Cardiac septum (tissue), 1 donor: Measurements from ENCODE around the gene TBX2. TPM values are rescaled to one million over a fixed set of nuclear protein-coding genes. Genes with fewer than 3 reads are reported as not detected.
A peak's percentile ranks its signal among the peaks of the same experiment; 100 is the strongest.
"Not testable (repeated sequence)": the region's sequence is repeated elsewhere in the genome, so short reads cannot be mapped to it uniquely, and the experiment has no call there.

Source experiments
- DNase-seq: peaks from one replicate; pipeline ENCODE4 v3.0.0-alpha.2; 2020; ENCODE audit warnings: low spot score
- intact Hi-C: fragments of 100-400 bp; cut with DNase I; formaldehyde crosslinking; loops from one replicate; pipeline ENCODE4 v1.14.0; 2022
- long read RNA-seq: library from polyadenylated mRNA; unstranded; transcript quantifications from one replicate; pipeline ENCODE4 v2.0.0, GENCODE V29; 2021
- total RNA-seq: library from RNA; stranded (reverse); fragmentation: NEBNext Ultra II Directional; extraction: Animal tissue kit (Norgen Biotek cat#: 25700); gene quantifications from one replicate; pipeline ENCODE4 v1.2.1, GENCODE V29; 2021
- donor health status: DM: no; HTN: no; CAD: no.

The TBX2 gene
- total RNA-seq = 17.2 TPM
- long read RNA-seq, transcript TBX2-201 (7 exons, 3,339 nt) = major isoform, 15 of 28 reads
- long read RNA-seq, partial matches to known transcripts = 6 of 28 reads
- long read RNA-seq, other reads (novel, unspliced or antisense) = 7 of 28 reads

- intact Hi-C loops = loop anchor here (10.0 kb wide), 2 partner anchors 145 to 185 kb away; no protein-coding TSS in a partner anchor
- DNase-seq = no peak
Observed at GRCh38 chr17:61399131-61400065, at the start of gene TBX2. TSS of gene TBX2 (plus strand) at chr17:61399843. CDS start at chr17:61400177, 334 bp downstream.

GRCh38 chr17:61351745-61352407, 47.8 kb upstream of the TBX2 start:
- no peak for DNase-seq
- intact Hi-C loops = no loop called here

- intact Hi-C loops = no loop called here
- no peak for DNase-seq
Observed at GRCh38 chr17:61352408-61352770, 47.3 kb upstream of the TBX2 start.

- DNase-seq = no peak
- intact Hi-C loops = no loop called here
Observed at GRCh38 chr17:61352781-61353491, 46.7 kb upstream of the TBX2 start.

- intact Hi-C loops = no loop called here
- no peak for DNase-seq
Observed at GRCh38 chr17:61353615-61354014, 46.0 kb upstream of the TBX2 start.

- intact Hi-C loops = no loop called here
- DNase-seq = no peak
Observed at GRCh38 chr17:61354895-61355874, 44.5 kb upstream of the TBX2 start.

GRCh38 chr17:61357061-61357460, 42.6 kb upstream of the TBX2 start:
- DNase-seq, intact Hi-C loops: not testable (repeated sequence)

GRCh38 chr17:61359513-61359912, 40.1 kb upstream of the TBX2 start:
- intact Hi-C loops, DNase-seq: not testable (repeated sequence)

- intact Hi-C loops = no loop called here
Observed at GRCh38 chr17:61360318-61360943, 39.2 kb upstream of the TBX2 start.

GRCh38 chr17:61361084-61361483, 38.6 kb upstream of the TBX2 start:
- DNase-seq = no peak
- intact Hi-C loops = no loop called here

More at GRCh38 chr17:61360318-61360943, 39.2 kb upstream of the TBX2 start:
- DNase-seq = peak; percentile 4

- intact Hi-C loops = no loop called here
- DNase-seq = peak; percentile 56
Observed at GRCh38 chr17:61362396-61362795, 37.2 kb upstream of the TBX2 start.

- intact Hi-C loops = no loop called here
- peak; percentile 3 for DNase-seq
Observed at GRCh38 chr17:61362852-61363600, 36.6 kb upstream of the TBX2 start.

GRCh38 chr17:61363601-61364462, 35.8 kb upstream of the TBX2 start:
- intact Hi-C loops = no loop called here

GRCh38 chr17:61364463-61364846, 35.2 kb upstream of the TBX2 start:
- intact Hi-C loops = no loop called here
- no peak for DNase-seq

More at GRCh38 chr17:61363601-61364462, 35.8 kb upstream of the TBX2 start:
- no peak for DNase-seq

- intact Hi-C loops = no loop called here
- no peak for DNase-seq
Observed at GRCh38 chr17:61366076-61366714, 33.4 kb upstream of the TBX2 start.
